Measurements from ENCODE around the gene CENPX.
"Not testable (repeated sequence)": the region's sequence is repeated elsewhere in the genome, so short reads cannot be mapped to it uniquely, and the experiment has no call there.

CENPX gene

DNA sequence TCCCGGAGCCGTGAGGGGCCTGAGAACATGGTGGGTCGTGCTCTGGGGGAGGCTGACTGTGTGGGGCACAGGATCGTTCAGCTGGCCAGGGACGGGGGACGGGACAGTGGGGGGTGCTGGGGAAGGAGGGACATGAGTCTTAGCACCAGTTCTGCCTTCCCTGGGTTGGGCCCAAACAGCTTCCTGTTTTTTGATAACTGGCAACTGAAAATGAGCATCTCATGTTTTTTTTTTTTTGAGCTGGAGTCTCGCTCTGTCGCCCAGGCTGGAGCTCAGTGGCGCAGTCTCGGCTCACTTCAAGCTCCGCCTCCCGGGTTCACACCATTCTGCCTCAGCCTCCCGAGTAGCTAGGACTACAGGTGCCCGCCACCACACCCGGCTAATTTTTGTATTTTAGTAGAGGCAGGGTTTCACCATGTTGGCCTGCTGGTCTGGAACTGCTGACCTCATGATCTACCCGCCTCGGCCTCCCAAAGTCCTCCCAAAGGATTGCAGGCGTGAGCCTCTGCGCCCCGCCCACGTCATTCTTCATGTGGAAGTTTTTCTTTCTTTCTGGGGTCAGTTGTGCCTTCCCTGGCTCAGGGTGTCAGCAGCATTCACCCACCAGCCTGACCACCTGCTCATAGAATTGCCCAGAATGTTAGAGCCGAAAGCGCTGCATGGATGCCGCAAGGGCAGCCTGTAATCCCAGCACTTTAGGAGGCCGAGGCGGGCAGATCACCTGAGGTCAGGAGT, 38.9 kb downstream of the CENPX start:
- DNase-seq = no peak

DNA sequence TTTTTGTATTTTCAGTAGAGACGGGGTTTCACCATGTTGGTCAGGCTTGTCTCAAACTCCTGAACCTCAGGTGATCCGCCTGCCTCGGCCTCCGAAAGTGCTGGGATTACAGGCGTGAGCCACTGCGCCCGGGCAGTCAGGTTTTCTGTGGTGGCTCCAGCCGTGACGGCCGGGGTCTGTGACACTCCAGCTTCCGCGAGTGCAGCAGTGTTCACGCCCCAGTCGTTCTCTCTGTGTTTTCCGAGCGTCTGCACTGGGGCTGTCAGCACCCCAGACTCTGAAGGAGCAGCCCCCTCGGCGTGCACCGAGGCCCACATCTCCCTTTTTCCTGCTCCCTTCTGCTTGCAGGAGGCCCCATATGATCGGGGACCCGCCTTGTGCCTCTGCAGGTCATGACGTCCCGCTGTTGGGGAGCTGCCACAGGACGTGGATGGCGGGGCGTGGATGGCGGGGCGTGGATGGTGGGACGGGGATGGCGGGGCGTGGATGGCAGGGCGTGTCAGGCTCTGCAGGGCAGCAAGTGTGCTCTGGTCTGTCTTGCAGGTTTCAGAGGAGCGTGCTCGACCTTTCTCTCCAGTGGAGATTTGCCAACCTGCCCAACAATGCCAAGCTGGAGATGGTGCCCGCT, 39.6 kb downstream of the CENPX start:
- DNase-seq = no peak

GRCh38 chr17:81981511-81981910, 41.2 kb downstream of the CENPX start:
- DNase-seq = not testable (repeated sequence)

DNA sequence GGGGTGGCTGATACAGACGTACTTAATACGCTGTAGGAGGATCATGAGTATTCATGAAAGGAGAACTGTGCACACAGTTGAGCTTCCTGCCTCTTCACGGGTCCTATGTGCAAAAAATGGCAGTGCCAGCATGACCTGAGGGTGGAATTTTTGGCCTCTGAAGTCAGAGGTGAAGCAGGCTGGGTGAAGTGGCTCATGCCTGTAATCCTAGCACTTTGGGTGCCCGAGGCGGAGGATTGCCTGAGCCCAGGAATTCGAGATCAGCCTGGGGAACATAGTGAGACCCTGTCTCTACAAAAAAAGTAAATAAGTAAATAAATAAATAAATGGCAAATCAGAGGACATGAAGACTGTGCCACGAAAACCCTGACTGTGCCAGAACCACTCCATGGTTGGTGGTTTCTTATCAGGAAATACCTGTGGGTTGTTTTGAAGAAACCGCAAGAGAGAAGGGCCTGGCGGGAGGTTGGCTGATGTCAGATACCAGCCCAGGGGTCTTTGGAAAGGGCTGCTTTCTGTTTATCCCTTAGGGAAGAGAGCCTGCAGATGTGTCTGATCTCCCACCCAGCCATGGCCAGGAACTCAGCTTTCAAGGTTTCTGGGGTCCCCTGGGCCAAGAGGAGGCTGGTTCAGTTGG, 41.9 kb downstream of the CENPX start:
- no peak for DNase-seq

DNA sequence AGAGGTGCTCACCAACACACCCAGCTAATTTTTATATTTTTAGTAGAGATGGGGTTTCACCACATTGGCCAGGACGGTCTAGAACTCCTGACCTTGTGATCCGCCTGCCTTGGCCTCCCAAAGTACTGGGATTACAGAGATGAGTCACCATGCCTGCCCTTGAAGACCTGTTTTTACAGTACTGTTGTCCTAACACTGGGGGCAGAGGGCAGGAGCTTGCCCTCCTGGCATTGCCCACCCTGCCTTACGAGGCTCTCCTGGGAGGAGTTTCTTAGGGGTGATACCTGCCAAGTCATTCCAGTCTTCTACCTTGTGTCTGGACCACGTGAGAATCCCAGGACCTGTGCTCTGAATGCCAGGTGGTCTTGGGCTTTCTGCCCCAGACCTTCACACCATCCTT, 42.6 kb downstream of the CENPX start:
- no peak for DNase-seq

DNA sequence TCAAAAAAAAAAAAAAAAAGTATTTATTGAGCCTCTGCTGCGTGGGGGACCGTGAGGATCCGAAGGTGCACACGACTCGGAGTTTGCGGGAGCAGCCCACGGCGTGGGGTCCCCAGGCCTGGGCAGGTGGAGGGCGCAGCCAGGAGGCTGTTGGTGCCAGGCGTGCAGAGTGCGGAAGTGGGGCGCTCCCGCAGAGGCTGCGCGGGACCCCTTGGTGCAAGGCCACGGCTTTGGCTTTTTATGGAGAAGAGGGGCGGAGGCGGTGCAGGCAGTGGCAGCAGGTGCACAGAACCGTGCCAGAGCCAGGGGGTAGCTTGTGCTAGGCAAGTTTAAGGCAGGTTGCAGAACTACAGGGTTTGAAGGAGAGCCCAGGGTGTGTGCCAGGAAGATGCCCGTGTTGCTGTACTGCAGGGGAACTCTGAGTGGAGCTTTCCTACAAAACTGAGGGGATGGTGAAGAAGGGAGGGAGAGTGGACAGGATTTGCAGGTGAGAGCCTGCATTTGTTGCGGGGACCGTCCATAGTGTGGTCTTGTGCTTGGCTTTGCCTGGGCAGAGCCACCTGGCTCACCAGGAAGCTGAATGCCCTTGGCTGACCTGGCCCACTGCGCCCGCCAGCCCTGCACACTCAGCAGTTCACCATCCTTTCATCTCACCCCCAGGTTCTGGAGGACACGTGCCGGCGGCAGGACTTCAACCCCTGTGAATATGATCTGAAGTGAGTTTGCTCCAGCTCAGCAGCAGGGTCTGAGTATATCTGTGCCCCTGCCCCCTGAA, 44.0 kb downstream of the CENPX start:
- no peak for DNase-seq

GRCh38 chr17:81977211-81977808, 45.4 kb downstream of the CENPX start, which contains the start of gene ASPSCR1:
Gene ASPSCR1, plus strand, starts transcription at chr17:81977629. Its CDS starts 18 bp downstream, at chr17:81977647.
- peak in 55 of 56 donors; percentile 38 to 93 (median 80) for DNase-seq

DNA sequence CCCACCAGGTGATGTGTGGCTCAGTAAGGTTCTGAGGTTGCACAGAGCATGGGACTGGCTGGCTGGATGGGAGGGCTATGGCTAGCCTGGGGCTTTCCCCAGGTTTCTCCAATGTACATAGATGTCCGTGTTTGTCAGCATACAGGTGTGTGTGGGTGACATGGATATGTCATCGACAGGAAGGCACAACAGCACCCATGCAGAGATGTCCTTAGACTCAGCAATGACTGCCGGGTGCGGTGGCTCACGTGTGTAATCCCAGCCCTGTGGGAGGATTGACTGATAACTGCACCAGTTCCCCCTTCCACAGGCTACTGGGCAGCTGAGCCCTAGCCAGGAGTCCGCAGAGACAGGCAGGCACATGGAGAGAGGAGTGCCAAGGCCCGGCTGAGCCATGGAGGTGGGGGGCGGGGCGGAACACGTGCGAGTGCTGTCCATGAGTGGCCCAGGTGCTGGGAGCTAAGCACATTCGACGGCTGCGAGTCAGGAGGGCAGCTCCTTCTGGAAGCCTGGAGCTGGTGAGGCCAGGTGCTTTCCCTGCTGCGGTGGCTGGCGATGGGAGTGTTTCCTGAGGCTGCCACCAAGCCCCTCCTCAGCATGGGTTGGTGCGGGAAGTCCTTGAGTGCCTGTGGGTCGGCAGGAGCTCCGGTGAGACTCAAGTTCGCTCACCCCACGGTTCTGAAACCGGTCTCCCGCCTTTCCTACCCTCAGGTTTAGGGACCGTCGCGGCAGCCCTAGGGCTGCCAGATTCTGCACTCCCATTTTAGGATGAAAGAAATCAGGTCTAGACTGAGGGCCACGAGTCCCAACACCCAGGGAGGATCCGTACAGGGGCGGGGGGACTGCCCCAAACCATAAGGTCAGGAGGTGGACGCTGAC, 46.1 kb downstream of the CENPX start:
- DNase-seq = peak in 2 of 56 donors; percentile 2 to 49

GRCh38 chr17:81973432-81973831, 49.2 kb downstream of the CENPX start:
- no peak for DNase-seq

GRCh38 chr17:81968850-81969812, 53.5 kb downstream of the CENPX start:
- no peak for DNase-seq

All from nucleus accumbens (tissue), 56 donors.